Measurements from ENCODE around the gene KLF15.
A peak's percentile ranks its signal among the peaks of the same experiment; 100 is the strongest.

Gene KLF15

GRCh38 chr3:126340081-126340511 lies 17.1 kb downstream of the KLF15 start:
- Histone ChIP-seq H3K27ac (ENCODE audit: extremely low read depth, low read depth, low read length) (no peak overlapping the region), H3K9me3 (ENCODE audit: control insufficient read depth, insufficient read depth, low read depth, low read length) (no peaks in the 10 kb centered on the region), H3K4me1 (ENCODE audit: control insufficient read depth, insufficient read depth, low read length) (no peaks in the 10 kb centered on the region), H3K4me3 (ENCODE audit: low read depth, low read length) (no peak overlapping the region), H3K36me3 (ENCODE audit: control insufficient read depth in 2 of 2, insufficient read depth in 1 of 2, low read length in 2 of 2) (no peaks in the 10 kb centered on the region)
- POLR2A ChIA-PET = no interaction called here
- no peak for TF ChIP-seq TRIM28 (IDR thresholded peaks at IDR 0.05; ENCODE audit: borderline replicate concordance, low read length)
- no peak for TF ChIP-seq ZNF280D (tag by site-specific recombination; IDR thresholded peaks at IDR 0.05)
- no peak for TF ChIP-seq KLF9 (tag by site-specific recombination; IDR thresholded peaks at IDR 0.05; ENCODE audit: low read depth)
- TF ChIP-seq ZBTB21 (tag by site-specific recombination; IDR thresholded peaks at IDR 0.05) = no peak
- TF ChIP-seq ZNF473 (tag by site-specific recombination; IDR thresholded peaks at IDR 0.05) = no peak
- CTCF ChIA-PET = no interaction called here

GRCh38 chr3:126339466-126339865 lies 17.7 kb downstream of the KLF15 start:
- H3K4me1 ChIP-seq (ENCODE audit: control insufficient read depth, insufficient read depth, low read length) = no peaks in the 10 kb centered on the region
- no peak overlapping the region for H3K4me3 ChIP-seq (ENCODE audit: low read depth, low read length)
- ChIA-PET CTCF (no interaction called here), POLR2A (no interaction called here)
- no peaks in the 10 kb centered on the region for H3K9me3 ChIP-seq (ENCODE audit: control insufficient read depth, insufficient read depth, low read depth, low read length)
- no peaks in the 10 kb centered on the region for H3K36me3 ChIP-seq (ENCODE audit: control insufficient read depth in 2 of 2, insufficient read depth in 1 of 2, low read length in 2 of 2)
- H3K27ac ChIP-seq (ENCODE audit: extremely low read depth, low read depth, low read length) = no peak overlapping the region
- no peak for TF ChIP-seq YY2 (tag by site-specific recombination; IDR thresholded peaks at IDR 0.05)
- TF ChIP-seq CTCF (tag by site-specific recombination; IDR thresholded peaks at IDR 0.05) = no peak

- Histone ChIP-seq H3K4me3 (ENCODE audit: low read depth, low read length) (no peak overlapping the region), H3K4me1 (ENCODE audit: control insufficient read depth, insufficient read depth, low read length) (no peaks in the 10 kb centered on the region), H3K9me3 (ENCODE audit: control insufficient read depth, insufficient read depth, low read depth, low read length) (no peaks in the 10 kb centered on the region), H3K27ac (ENCODE audit: extremely low read depth, low read depth, low read length) (no peak overlapping the region), H3K36me3 (ENCODE audit: control insufficient read depth in 2 of 2, insufficient read depth in 1 of 2, low read length in 2 of 2) (no peaks in the 10 kb centered on the region)
- POLR2A ChIA-PET = no interaction called here
- CTCF ChIA-PET = no interaction called here
- TF ChIP-seq CTCF (tag by site-specific recombination; IDR thresholded peaks at IDR 0.05) = no peak
- no peak for TF ChIP-seq ZNF580 (tag by site-specific recombination; IDR thresholded peaks at IDR 0.05)
- TF ChIP-seq ZIC2 (tag by site-specific recombination; IDR thresholded peaks at IDR 0.05) = peak; percentile 40
- no peak for TF ChIP-seq ZNF629 (tag by site-specific recombination; IDR thresholded peaks at IDR 0.05)
- no peak for TF ChIP-seq ZFP41 (tag by site-specific recombination; IDR thresholded peaks at IDR 0.05; ENCODE audit: borderline replicate concordance)
- TF ChIP-seq ZNF777 (tag by site-specific recombination; IDR thresholded peaks at IDR 0.05; ENCODE audit: borderline replicate concordance) = no peak
- no peak for TF ChIP-seq HOXC10 (CRISPR knock-in tag; IDR thresholded peaks at IDR 0.05)
- no peak for TF ChIP-seq ZNF2 (tag by site-specific recombination; IDR thresholded peaks at IDR 0.05)
- TF ChIP-seq ZNF585B (tag by site-specific recombination; IDR thresholded peaks at IDR 0.05) = no peak
Measured at GRCh38 chr3:126338790-126339288, 18.4 kb downstream of the KLF15 start.
